Stimulated activated CD8-positive, alpha-beta memory T cell treated with anti-CD3 and anti-CD28 coated beads, Interleukin-15, amount 100 ng/mL, for 1 hour (primary cell): ENCODE results near the gene ZYX.
"Not testable (repeated sequence)": the region's sequence is repeated elsewhere in the genome, so short reads cannot be mapped to it uniquely, and the experiment has no call there.

Experiments used
- DNase-seq: peaks from one replicate; pipeline ENCODE4 v3.0.0-alpha.2; 2020; ENCODE audit warnings: low read depth

The ZYX gene

GRCh38 chr7:143384661-143385631 is 3.8 kb downstream of the ZYX start:
- DNase-seq = no peak

- DNase-seq = no peak
These were observed 5.0 kb downstream of the ZYX start for GRCh38 chr7:143385891-143386781.

- no peak for DNase-seq
These were observed 6.2 kb downstream of the ZYX start for GRCh38 chr7:143387156-143387975.

DNA sequence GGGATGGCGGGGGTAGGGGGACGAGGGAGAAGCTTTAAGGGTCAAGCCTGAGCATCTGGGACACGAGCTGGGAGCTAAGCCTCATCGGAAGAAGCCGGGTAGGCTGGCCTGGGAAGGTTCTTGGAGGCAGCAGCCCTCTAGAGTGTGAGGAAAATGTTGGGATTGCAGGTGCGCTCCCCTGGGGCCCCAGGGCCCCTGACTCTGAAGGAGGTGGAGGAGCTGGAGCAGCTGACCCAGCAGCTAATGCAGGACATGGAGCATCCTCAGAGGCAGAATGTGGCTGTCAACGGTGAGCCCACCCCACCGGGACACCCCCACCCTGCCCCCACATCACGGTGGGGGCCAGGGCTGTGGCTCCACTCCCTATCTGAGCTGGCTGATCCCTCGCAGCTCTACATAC is 6.9 kb downstream of the ZYX start:
- DNase-seq = no peak

DNA sequence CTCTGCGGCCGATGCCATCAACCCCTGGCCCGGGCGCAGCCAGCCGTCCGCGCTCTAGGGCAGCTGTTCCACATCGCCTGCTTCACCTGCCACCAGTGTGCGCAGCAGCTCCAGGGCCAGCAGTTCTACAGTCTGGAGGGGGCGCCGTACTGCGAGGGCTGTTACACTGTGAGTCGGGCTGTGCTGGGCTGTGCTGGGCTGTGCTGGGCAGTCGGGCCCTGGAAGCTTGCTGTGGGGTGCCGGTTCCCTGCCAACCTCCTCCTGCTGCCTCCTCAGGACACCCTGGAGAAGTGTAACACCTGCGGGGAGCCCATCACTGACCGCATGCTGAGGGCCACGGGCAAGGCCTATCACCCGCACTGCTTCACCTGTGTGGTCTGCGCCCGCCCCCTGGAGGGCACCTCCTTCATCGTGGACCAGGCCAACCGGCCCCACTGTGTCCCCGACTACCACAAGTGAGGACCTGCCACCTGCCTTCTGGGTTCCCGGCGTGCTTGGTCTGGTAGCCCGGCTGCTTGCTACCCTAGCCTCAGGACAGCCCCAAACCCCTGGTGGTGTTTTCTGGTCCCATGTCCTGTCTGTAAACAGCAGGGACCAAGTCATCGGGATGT is 7.5 kb downstream of the ZYX start:
- DNase-seq = no peak

DNA sequence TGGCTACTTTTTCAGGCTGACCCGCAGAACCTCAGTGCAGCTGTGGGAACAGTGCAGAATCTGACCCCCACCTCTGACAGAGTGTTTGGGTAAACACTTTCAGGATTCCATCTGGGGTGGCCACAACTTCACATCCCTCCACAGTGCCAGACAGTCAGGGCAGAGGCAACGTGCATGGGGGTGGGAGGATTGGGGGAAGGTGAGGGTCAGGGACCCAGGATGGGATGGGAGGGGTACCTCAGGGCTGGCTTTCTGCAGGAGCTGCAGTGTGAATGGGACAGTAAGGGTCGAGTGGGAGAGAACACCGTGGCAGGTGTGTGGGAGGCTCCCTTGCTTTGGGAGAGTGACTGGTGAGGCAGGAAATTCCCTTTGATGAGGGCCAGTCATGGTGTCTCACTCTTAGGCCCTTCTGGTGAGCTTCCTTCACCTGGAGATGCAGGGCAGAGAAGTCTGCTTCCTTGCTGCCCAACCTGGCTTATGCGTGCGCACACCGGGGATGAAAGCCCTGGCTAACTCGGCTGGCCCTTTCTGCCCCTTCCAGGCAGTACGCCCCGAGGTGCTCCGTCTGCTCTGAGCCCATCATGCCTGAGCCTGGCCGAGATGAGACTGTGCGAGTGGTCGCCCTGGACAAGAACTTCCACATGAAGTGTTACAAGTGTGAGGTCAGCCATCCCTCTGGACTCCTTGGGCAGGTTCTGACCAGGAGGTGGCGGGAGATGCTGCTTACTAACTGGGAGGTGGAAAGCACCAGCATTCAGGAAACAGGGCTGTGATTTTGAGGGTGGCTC is 8.4 kb downstream of the ZYX start:
- no peak for DNase-seq

GRCh38 chr7:143390104-143390772 is 9.1 kb downstream of the ZYX start:
- DNase-seq = no peak

DNA sequence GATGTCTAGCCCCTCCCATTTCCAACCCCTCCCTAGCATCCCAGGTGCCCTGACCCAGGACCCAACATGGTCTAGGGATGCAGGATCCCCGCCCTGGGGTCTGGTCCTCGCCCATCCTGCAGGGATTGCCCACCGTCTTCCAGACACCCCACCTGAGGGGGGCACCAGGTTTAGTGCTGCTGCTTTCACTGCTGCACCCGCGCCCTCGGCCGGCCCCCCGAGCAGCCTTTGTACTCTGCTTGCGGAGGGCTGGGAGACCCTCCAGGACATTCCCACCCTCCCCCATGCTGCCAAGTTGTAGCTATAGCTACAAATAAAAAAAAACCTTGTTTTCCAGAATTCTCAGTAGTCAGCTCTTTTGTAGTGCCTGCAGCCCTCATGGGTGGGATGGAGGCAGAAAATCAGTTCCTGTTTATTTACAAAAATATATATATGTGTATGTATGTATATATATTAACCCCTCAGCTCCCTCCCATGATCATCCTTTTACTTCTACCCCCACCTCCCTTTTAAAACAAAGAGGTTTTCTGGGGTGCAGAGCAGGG is 9.7 kb downstream of the ZYX start:
- DNase-seq = no peak

GRCh38 chr7:143391462-143392404 is 10.6 kb downstream of the ZYX start:
- no peak for DNase-seq

DNA sequence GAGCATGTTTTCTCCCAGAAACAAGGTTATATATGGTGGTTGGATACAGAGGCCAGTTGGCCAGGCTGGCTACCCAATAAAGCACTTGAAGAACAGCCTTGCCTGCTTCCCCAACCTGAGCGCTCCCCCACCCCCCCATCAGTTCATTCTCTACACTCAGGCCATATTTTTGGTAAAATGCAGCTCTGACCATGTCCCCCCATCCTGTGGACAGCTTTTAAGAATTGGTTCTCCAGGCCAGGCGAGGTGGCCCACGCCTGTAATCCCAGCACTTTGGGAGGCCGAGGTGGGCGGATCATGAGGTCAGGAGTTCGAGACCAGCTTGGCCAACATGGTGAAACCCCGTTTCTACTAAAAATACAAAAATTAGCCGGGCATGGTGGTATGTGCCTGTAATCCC is 11.3 kb downstream of the ZYX start:
- DNase-seq = not testable (repeated sequence)

DNA sequence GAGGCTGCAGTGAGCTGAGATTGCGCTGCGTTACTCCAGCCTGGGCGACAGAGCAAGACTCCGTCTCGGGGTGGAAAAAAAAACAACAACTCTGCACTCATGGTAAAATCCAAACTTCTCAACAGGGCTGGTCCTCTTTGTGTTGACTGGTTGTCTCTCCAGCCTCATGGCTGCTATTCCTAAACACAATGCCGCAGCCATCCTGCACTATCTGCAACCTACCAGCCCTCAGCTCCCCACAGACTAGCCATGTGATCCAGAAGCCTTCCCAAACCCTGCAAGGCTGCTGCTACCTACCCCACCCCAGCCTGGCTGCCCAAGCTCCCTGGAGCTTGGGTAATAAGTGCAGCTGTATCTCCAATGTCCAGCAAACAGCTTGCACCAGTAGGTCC is 11.7 kb downstream of the ZYX start:
- DNase-seq = no peak

DNA sequence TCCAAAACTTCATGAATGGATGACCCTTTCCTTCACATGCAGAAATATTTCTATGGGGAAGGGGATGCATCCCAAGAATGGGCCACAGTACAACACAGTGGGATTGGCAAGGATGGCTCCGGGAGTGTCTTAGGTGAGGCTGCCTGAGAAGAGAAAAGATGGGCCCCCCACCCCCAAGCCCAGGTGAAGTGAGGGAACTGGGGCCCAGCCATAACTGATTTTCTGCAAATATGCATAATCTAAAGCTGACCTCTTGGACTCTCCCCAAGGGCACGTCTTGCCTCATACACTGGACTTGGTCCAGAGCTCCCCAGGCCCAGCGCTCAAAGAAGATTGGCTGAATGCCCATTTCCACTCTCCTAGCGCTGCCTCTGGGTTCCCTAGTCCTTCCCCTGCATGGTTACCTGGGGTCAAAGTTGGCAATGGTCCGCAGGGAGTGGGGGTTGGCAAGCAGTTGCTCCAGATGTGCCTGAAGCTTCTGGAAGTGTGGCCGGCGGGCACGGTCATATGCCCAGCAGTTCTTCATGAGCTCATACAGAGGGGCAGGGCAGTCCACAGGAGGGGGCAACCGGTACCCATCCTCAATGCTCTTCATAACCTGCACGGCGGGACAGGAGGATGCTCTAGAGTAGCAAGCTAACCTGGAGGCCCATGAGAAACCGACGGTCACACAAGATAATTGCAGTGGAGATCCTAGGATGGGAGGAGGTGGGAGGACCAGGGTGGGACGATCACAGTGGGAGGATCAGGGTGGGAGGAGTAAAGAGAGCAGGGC is 12.3 kb downstream of the ZYX start:
- no peak for DNase-seq

- no peak for DNase-seq
These were observed 12.9 kb downstream of the ZYX start for GRCh38 chr7:143394068-143394467.

- no peak for DNase-seq
These were observed 13.6 kb downstream of the ZYX start for GRCh38 chr7:143394777-143395176.

- DNase-seq = no peak
These were observed 14.3 kb downstream of the ZYX start for GRCh38 chr7:143395187-143396149.

DNA sequence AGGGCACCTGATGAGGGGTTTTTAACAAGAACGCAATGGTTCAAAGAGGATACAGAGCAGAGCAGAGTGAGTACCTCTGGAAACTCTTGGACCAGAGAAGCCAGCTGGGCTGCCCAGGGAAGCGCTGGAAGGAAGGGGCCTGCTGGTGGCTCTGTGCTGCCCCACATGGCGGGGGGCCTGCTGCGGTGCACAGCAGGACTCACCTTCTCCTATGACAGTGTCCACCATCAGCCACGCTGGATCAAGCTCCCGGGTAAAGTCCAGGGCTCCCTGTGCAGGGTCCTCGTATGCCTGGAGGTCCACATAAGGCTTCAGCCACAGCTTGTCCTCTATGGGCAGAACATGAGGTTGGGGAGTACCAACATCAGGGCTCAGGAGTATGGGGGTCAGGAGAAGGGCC is 15.0 kb downstream of the ZYX start:
- DNase-seq = no peak
